HG03571 (cell line): Measurements from ENCODE around the gene RNU1-4.
"Not testable (repeated sequence)": the region's sequence is repeated elsewhere in the genome, so short reads cannot be mapped to it uniquely, and the experiment has no call there.

Experiments
- ATAC-seq: cut with Tn5 transposase; IDR thresholded peaks from one replicate; pipeline ENCODE4 v1.9.1; 2021; ENCODE audit not compliant: unreplicated experiment

The RNU1-4 gene

GRCh38 chr1:16725439-16726245, 14.7 kb upstream of the RNU1-4 start:
- ATAC-seq = not testable (repeated sequence)

- ATAC-seq = no peak
Measured at GRCh38 chr1:16727190-16728111, 12.9 kb upstream of the RNU1-4 start.

GRCh38 chr1:16728243-16728949, 11.9 kb upstream of the RNU1-4 start:
- not testable (repeated sequence) for ATAC-seq

- not testable (repeated sequence) for ATAC-seq
Measured at GRCh38 chr1:16732254-16732896, 7.9 kb upstream of the RNU1-4 start.

GRCh38 chr1:16741230-16741629, 914 bp downstream of the RNU1-4 start:
- not testable (repeated sequence) for ATAC-seq

GRCh38 chr1:16747660-16748059, 7.3 kb downstream of the RNU1-4 start:
- ATAC-seq = not testable (repeated sequence)

- not testable (repeated sequence) for ATAC-seq
Measured at GRCh38 chr1:16748710-16749109, 8.4 kb downstream of the RNU1-4 start.

GRCh38 chr1:16749910-16750888, 9.9 kb downstream of the RNU1-4 start:
- ATAC-seq = not testable (repeated sequence)

GRCh38 chr1:16752770-16753169, 12.5 kb downstream of the RNU1-4 start:
- not testable (repeated sequence) for ATAC-seq

- ATAC-seq = not testable (repeated sequence)
Measured at GRCh38 chr1:16755385-16755784, 15.1 kb downstream of the RNU1-4 start.

- ATAC-seq = not testable (repeated sequence)
Measured at GRCh38 chr1:16755932-16756331, 15.6 kb downstream of the RNU1-4 start.

GRCh38 chr1:16757574-16757973, 17.3 kb downstream of the RNU1-4 start:
- not testable (repeated sequence) for ATAC-seq

GRCh38 chr1:16758060-16758459, 17.7 kb downstream of the RNU1-4 start:
- ATAC-seq = not testable (repeated sequence)

GRCh38 chr1:16759041-16759493, 18.8 kb downstream of the RNU1-4 start:
- not testable (repeated sequence) for ATAC-seq

- not testable (repeated sequence) for ATAC-seq
Measured at GRCh38 chr1:16759650-16760455, 19.5 kb downstream of the RNU1-4 start.

- ATAC-seq = not testable (repeated sequence)
Measured at GRCh38 chr1:16760456-16760765, 20.1 kb downstream of the RNU1-4 start.

GRCh38 chr1:16760801-16761200, 20.5 kb downstream of the RNU1-4 start:
- not testable (repeated sequence) for ATAC-seq

- not testable (repeated sequence) for ATAC-seq
Measured at GRCh38 chr1:16764248-16764819, 24.0 kb downstream of the RNU1-4 start.
